HCT116 (cell line): ENCODE data around the gene STK35. TPM values are rescaled to one million over a fixed set of nuclear protein-coding genes. Genes with fewer than 3 reads are reported as not detected.
"Not testable (repeated sequence)": the region's sequence is repeated elsewhere in the genome, so short reads cannot be mapped to it uniquely, and the experiment has no call there.

Source experiments
- ATAC-seq: fragments of 200-7000 bp; cut with Tn5 transposase; 2 replicates; pipeline ENCODE4 v1.9.1; 2020; ENCODE audit warnings: mild to moderate bottlenecking, moderate library complexity
- BruUV-seq: library from RNA; stranded (reverse); fragments of 400-500 nt; replicated peaks from 2 replicates; lab custom pipeline; 2021; lab: Mats Ljungman, UMichigan
- CTCF ChIA-PET: fragments of 300-600 bp; sonication (Branson Sonifier 250); formaldehyde crosslinking; loops from one replicate; lab custom pipeline; 2021; ENCODE audit warnings: antibody characterized with exemption; lab: Charles Lee
- POLR2A ChIA-PET: fragments of 300-600, 350-600 bp; sonication (Branson Sonifier 250); formaldehyde crosslinking; loops from one replicate; lab custom pipeline; 2021; ENCODE audit warnings: antibody characterized with exemption; lab: Charles Lee
- RAD21 ChIA-PET, 2 experiments: fragments of 300-600 bp; sonication (Branson Sonifier 250); formaldehyde crosslinking; loops; one replicate each; lab custom pipeline; 2023; ENCODE audit warnings: low total read pairs in 2 of 2; ENCODE audit not compliant: uncharacterized antibody in 2 of 2, unreplicated experiment in 2 of 2, low non-redundant PET in 1 of 2; lab: Charles Lee
- DNase-seq: peaks from one replicate; pipeline ENCODE4 v3.0.0-alpha.2; 2010; ENCODE audit warnings: low read depth, low spot score
- H2AFZ ChIP-seq: fragments of 200-600 bp; shearing (Covaris generic), sonication (generic); 2 replicates; pipeline ENCODE4 v1.6.1; 2017; ENCODE audit warnings: low read depth, mixed run types, mixed read lengths, antibody characterized with exemption, low read length; ENCODE audit not compliant: poor library complexity, severe bottlenecking
- H3K27ac ChIP-seq: 2 replicates; pipeline ENCODE4 v1.5.1; 2012; ENCODE audit warnings: low read depth, low read length
- H3K27me3 ChIP-seq: fragments of 200-600 bp; sonication (generic); 2 replicates; pipeline ENCODE4 v1.6.1; 2016; ENCODE audit warnings: mixed run types, low read length, mixed read lengths; ENCODE audit not compliant: insufficient read depth
- H3K36me3 ChIP-seq, 2 experiments: fragments of 200-500 bp in 1 of 2; fragments of 200-600 bp in 1 of 2; sonication (Bioruptor generic) in 1 of 2; sonication (generic) in 1 of 2; 2 replicates each; pipeline versions ENCODE4 v1.5.1 to v1.6.1; 2014 to 2016; ENCODE audit warnings: low read length in 2 of 2, inconsistent platforms in 1 of 2, mixed read lengths in 1 of 2, mixed run types in 1 of 2; ENCODE audit not compliant: insufficient read depth in 2 of 2, control insufficient read depth in 1 of 2
- H3K4me1 ChIP-seq, 2 experiments: fragments of 200-600 bp in 1 of 2; sonication (generic) in 1 of 2; 2 replicates each; pipeline versions ENCODE4 v1.5.1 to v1.6.1; 2012 to 2017; ENCODE audit warnings: low read length in 2 of 2, inconsistent platforms in 1 of 2, mild to moderate bottlenecking in 1 of 2, mixed read lengths in 1 of 2, mixed run types in 1 of 2, moderate library complexity in 1 of 2; ENCODE audit not compliant: insufficient read depth in 2 of 2, control insufficient read depth in 1 of 2
- H3K4me2 ChIP-seq: fragments of 200-600 bp; sonication (generic); 2 replicates; pipeline ENCODE4 v1.6.1; 2017; ENCODE audit warnings: mixed run types, low read length, mixed read lengths
- H3K4me3 ChIP-seq, 2 experiments: fragments of 200-600 bp in 1 of 2; sonication (generic) in 1 of 2; replicated peaks in 1 of 2; 2 replicates each; pipeline ENCODE4 v1.5.1; 2011 to 2016; ENCODE audit warnings: low read length in 2 of 2, control low read depth in 1 of 2, low read depth in 1 of 2, mild to moderate bottlenecking in 1 of 2, mixed read lengths in 1 of 2, mixed run types in 1 of 2
- H3K79me2 ChIP-seq: fragments of 200-600 bp; sonication (generic); 2 replicates; pipeline ENCODE4 v1.6.1; 2017; ENCODE audit warnings: mild to moderate bottlenecking, mixed run types, low read length, moderate library complexity, mixed read lengths; ENCODE audit not compliant: insufficient read depth
- H3K9ac ChIP-seq: fragments of 200-600 bp; sonication (generic); 2 replicates; pipeline ENCODE4 v1.6.1; 2016; ENCODE audit warnings: low read length, mixed read lengths
- H3K9me2 ChIP-seq: fragments of 200-600 bp; sonication (generic), shearing (Covaris generic); 2 replicates; pipeline ENCODE4 v1.6.1; 2017; ENCODE audit warnings: mixed run types, mild to moderate bottlenecking, moderate library complexity; ENCODE audit not compliant: insufficient read depth
- H3K9me3 ChIP-seq, 2 experiments: fragments of 200-500 bp in 1 of 2; fragments of 200-600 bp in 1 of 2; sonication (Bioruptor generic) in 1 of 2; sonication (generic) in 1 of 2; 2 replicates each; pipeline ENCODE4 v1.6.1; 2014 to 2017; ENCODE audit warnings: low read length in 2 of 2, mixed read lengths in 2 of 2, inconsistent platforms in 1 of 2, low read depth in 1 of 2, mild to moderate bottlenecking in 1 of 2, mixed run types in 1 of 2, moderate library complexity in 1 of 2; ENCODE audit not compliant: control insufficient read depth in 1 of 2, insufficient read depth in 1 of 2
- H4K20me1 ChIP-seq: fragments of 200-600 bp; sonication (generic), shearing (Covaris generic); 2 replicates; pipeline ENCODE4 v1.6.1; 2017; ENCODE audit warnings: mixed run types, mild to moderate bottlenecking, moderate library complexity; ENCODE audit not compliant: insufficient read depth
- CEBPB ChIP-seq: IDR thresholded peaks from 2 replicates; pipeline ENCODE4 v1.6.1; 2012; ENCODE audit warnings: low read depth
- CTCF ChIP-seq, 3 experiments: fragments of 200-600 bp in 1 of 3; sonication (generic) in 1 of 3; IDR thresholded peaks in 2 of 3; conservative IDR thresholded peaks in 1 of 3; 2 replicates each; pipeline ENCODE4 v1.5.1; 2012 to 2017; ENCODE audit warnings: low read depth in 2 of 3, low read length in 2 of 3, antibody characterized with exemption in 1 of 3, borderline replicate concordance in 1 of 3, control low read depth in 1 of 3, mild to moderate bottlenecking in 1 of 3, mixed read lengths in 1 of 3, mixed run types in 1 of 3, moderate library complexity in 1 of 3; ENCODE audit not compliant: insufficient read depth in 1 of 3
- intact Hi-C: fragments of 100-400 bp; cut with micrococcal nuclease; formaldehyde crosslinking; loops from 2 replicates; pipeline ENCODE4 v1.10.0; 2022
- total RNA-seq: library from RNA; stranded (reverse); gene quantifications from one replicate; pipeline ENCODE4 v1.2.1, GENCODE V29; 2021; ENCODE audit not compliant: unreplicated experiment

Gene STK35
- total RNA-seq, 1 experiment from 2014 or later: 32.8 TPM

DNA sequence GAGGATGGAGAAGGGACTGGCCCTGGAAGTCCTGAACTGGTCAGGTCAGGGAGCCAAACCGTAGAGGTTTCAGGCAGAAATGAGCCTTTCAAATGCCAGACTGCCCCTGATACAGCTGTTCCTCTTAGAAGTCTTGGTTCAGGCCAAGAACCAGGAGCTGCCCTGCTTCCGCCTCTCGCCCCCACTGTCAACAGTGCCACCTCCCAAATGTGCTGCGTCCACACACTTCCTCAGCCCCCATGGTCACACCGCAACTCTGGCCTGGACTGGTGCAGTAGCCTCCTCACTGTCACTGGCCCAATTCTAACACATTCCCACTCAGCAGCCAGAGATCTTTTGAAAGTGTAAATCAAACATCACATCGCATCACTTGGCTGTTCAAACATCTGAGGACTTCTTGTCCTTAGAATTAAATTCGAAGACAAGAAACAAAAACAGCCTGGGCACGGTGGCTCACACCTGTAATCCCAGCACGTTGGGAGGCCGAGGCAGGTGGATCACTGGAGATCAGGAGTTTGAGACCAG lies 69.7 kb downstream of the STK35 start (continued):
- TF ChIP-seq CTCF (IDR thresholded peaks at IDR 0.05 in 2 of 3, conservative IDR thresholded peaks at IDR 0.05 in 1 of 3; ENCODE audit: borderline replicate concordance in 1 of 3, insufficient read depth in 1 of 3, low read depth in 2 of 3, low read length in 2 of 3) (no peak), CEBPB (no peak)
- TF ChIP-seq, all 23 proteins: peak for 0

DNA sequence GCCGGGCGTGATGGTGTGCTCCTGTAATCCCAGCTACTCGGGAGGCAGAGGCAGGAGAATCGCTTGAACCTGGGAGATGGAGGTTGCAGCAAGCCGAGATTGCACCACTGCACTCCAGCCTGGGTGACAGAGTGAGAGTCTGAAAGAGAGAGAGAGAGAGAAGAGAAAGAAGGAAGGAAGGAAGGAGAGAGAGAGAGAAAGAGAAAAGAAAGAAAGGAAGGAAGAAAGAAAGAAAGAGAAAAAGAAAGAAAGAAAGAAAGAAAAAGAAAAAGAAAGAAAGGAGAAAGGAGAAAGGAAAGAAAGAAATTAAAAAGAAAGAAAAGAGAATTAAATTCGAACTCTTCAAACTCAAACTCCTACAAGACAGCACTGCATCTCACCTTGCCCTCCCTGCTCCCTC lies 70.2 kb downstream of the STK35 start:
- H3K4me3 ChIP-seq, H3K9me2 ChIP-seq, H3K9ac ChIP-seq, POLR2A ChIA-PET, H3K36me3 ChIP-seq, BruUV-seq, H3K4me2 ChIP-seq, H3K4me1 ChIP-seq, H3K27ac ChIP-seq, ATAC-seq, H4K20me1 ChIP-seq, H3K79me2 ChIP-seq, DNase-seq, H3K9me3 ChIP-seq: not testable (repeated sequence)
- Histone ChIP-seq H2AFZ (peak overlapping the region; percentile 17), H3K27me3 (peaks cover 18% of the 10 kb centered on the region; the same call in 1 of the 2 replicates)
- RAD21 ChIA-PET: interaction anchor here (0.6 to 1.4 kb wide), 5 partner anchors 69 to 209 kb away, joined by 3 to 12 read pairs (median 4); no protein-coding TSS in a partner anchor
- CTCF ChIA-PET: interaction anchor here (0.8 to 3.1 kb wide), 28 partner anchors 9 to 426 kb away, joined by 3 to 46 read pairs (median 5); no protein-coding TSS in a partner anchor
- intact Hi-C loops: loop anchor here (1.0 to 5.0 kb wide), 4 partner anchors 70 to 408 kb away; partner anchors contain the start of gene STK35
